Stomach (tissue), 9 donors: ENCODE measurements around the gene OSBPL9. TPM values are rescaled to one million over a fixed set of nuclear protein-coding genes. Genes with fewer than 3 reads are reported as not detected.

ENCODE experiments used
- DNase-seq, 2 donors: peaks; one replicate each; pipeline versions ENCODE4 v3.0.0 to v3.0.0-alpha.2; 2013 to 2019
- H3K27ac ChIP-seq, 5 donors: fragments of 200-600 bp in 4 of 5; sonication (generic) in 4 of 5; one replicate each; pipeline ENCODE4 v1.5.1; 2013 to 2019; ENCODE audit warnings: mild to moderate bottlenecking in 1 of 5, moderate library complexity in 1 of 5
- H3K27me3 ChIP-seq, 3 donors: fragments of 200-600 bp; sonication (generic); one replicate each; pipeline ENCODE4 v1.5.1; 2017 to 2019; ENCODE audit warnings: mixed run types in 1 of 3
- H3K36me3 ChIP-seq, 4 donors: fragments of 200-600 bp; sonication (generic); 1 replicate in 3 of 4; 2 replicates in 1 of 4; pipeline ENCODE4 v1.5.1; 2016 to 2019
- H3K4me1 ChIP-seq, 4 donors: fragments of 200-600 bp; sonication (generic); one replicate each; pipeline ENCODE4 v1.5.1; 2016 to 2019
- H3K4me3 ChIP-seq, 4 donors: fragments of 200-600 bp; sonication (generic) in 3 of 4; one replicate each; pipeline ENCODE4 v1.5.1; 2016 to 2019; ENCODE audit warnings: mild to moderate bottlenecking in 1 of 4
- H3K9me3 ChIP-seq, 4 donors: fragments of 200-600 bp; sonication (generic); one replicate each; pipeline ENCODE4 v1.5.1; 2016 to 2019
- EP300 ChIP-seq: sonication (generic); formaldehyde crosslinking; IDR thresholded peaks from one replicate; pipeline ENCODE4 v1.6.1; 2017; ENCODE audit warnings: antibody characterized with exemption
- POLR2A ChIP-seq, 4 donors: fragments of 450-650 bp; IDR thresholded peaks; one replicate each; pipeline ENCODE4 v1.6.1; 2016; ENCODE audit warnings: antibody characterized with exemption in 4 of 4, control low read depth in 2 of 4, mild to moderate bottlenecking in 1 of 4, moderate library complexity in 1 of 4
- POLR2AphosphoS5 ChIP-seq, 3 donors: sonication (generic); formaldehyde crosslinking; IDR thresholded peaks; one replicate each; pipeline ENCODE4 v1.6.1; 2016; ENCODE audit warnings: antibody characterized with exemption in 3 of 3
- WGBS, 5 donors: extraction: QIAGEN DNeasy Blood & Tissue Kit in 3 of 5; methylation state at CpG; one replicate each; pipeline versions ENCODE4 v1.1.5 to v1.1.7; 2013 to 2018; 5-methylcytosine and 5-hydroxymethylcytosine counted together
- intact Hi-C: fragments of 100-400 bp; cut with DNase I; formaldehyde crosslinking; loops from one replicate; pipeline ENCODE4 v1.15.1; 2023; ENCODE audit warnings: low total_unique reads
- polyA plus RNA-seq, 3 donors: library from polyadenylated mRNA; stranded (reverse); fragments of 200-250 nt; gene quantifications; one replicate each; pipeline ENCODE4 v1.2.3, GENCODE V29; 2013
- total RNA-seq, 5 donors: library from RNA; depleted of rRNA; stranded (reverse); fragments of >200 nt; gene quantifications; one replicate each; pipeline versions ENCODE4 v1.1.0 to v1.2.3, GENCODE V29; 2014 to 2016
- TF ChIP-seq, protein P1 (sequence below), 7 experiments: fragments of 450-650 bp in 4 of 7; fragments of 200-600 bp in 3 of 7; sonication (generic) in 3 of 7; IDR thresholded peaks; one replicate each; pipeline ENCODE4 v1.5.1; 2016 to 2019; ENCODE audit warnings: antibody characterized with exemption in 7 of 7, control low read depth in 2 of 7, mild to moderate bottlenecking in 1 of 7
- donor health status: healthy with polysubstance abuse.
- donor health status: Bipolar disorder and iron deficiency.
- donor health status: healthy.

OSBPL9 gene
- total and polyA plus RNA-seq, 8 donors, result 29.8 to 461 (median 109) TPM

DNA sequence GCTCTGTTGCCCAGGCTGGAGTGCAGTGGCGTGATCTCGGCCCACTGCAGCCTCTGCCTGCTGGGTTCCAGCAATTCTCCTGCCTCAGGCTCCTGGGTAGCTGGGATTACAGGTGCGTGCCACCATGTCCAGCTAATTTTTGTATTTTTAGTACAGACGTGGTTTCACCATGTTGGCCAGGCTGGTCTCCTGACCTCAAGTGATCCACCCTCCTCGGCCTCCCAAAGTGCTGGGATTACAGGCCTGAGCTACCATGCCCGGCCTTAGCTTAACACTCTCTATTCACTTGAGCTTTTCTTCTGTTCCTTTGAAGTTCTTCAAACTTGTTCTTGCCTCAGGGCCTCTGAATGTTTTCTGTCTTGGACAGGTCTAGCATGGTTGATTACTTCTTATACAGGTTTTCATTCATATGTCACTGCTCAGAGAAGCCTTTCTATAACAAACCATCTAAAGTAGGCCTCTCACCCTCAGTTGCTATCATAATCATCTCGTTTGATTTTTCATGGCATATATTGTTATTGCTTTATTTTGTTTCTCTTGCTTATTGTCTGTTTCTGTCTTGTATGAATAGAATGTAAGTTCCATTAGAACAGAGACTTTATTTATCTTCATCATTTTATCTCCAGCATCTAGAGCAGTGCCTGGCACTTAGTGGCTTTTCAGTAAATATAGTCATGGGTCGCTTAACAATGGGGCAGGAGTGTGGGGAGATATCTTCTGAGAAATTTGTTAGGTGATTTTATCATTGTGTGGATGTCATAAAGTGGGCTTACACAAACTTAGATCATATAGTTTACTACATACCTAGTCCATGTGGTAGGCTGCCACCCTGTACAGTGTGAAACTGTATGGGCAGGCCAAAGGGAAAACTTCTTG is 12.1 kb downstream of the OSBPL9 start:
- 86 to 93% (median 87%) methylated on average over 8 of the region's 8 CpGs for WGBS, 5 donors
- intact Hi-C loops, result no loop called here
- H3K27ac ChIP-seq, result no peak overlapping the region
- DNase-seq, result no peak
- H3K36me3 ChIP-seq, result no peaks in the 10 kb centered on the region
- TF ChIP-seq POLR2A (IDR thresholded peaks at IDR 0.05), result no peak
- TF ChIP-seq, protein P1, sequence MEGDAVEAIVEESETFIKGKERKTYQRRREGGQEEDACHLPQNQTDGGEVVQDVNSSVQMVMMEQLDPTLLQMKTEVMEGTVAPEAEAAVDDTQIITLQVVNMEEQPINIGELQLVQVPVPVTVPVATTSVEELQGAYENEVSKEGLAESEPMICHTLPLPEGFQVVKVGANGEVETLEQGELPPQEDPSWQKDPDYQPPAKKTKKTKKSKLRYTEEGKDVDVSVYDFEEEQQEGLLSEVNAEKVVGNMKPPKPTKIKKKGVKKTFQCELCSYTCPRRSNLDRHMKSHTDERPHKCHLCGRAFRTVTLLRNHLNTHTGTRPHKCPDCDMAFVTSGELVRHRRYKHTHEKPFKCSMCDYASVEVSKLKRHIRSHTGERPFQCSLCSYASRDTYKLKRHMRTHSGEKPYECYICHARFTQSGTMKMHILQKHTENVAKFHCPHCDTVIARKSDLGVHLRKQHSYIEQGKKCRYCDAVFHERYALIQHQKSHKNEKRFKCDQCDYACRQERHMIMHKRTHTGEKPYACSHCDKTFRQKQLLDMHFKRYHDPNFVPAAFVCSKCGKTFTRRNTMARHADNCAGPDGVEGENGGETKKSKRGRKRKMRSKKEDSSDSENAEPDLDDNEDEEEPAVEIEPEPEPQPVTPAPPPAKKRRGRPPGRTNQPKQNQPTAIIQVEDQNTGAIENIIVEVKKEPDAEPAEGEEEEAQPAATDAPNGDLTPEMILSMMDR (IDR thresholded peaks at IDR 0.05), result no peak
- TF ChIP-seq POLR2AphosphoS5 (IDR thresholded peaks at IDR 0.05), result no peak
- TF ChIP-seq EP300, result no peak
- H3K4me3 ChIP-seq, result no peak overlapping the region
- H3K4me1 ChIP-seq, result peaks cover 0 to 49% (median 14%) of the 10 kb centered on the region in 4 donors
- no peaks in the 10 kb centered on the region for H3K9me3 ChIP-seq
- H3K27me3 ChIP-seq, result no peaks in the 10 kb centered on the region

DNA sequence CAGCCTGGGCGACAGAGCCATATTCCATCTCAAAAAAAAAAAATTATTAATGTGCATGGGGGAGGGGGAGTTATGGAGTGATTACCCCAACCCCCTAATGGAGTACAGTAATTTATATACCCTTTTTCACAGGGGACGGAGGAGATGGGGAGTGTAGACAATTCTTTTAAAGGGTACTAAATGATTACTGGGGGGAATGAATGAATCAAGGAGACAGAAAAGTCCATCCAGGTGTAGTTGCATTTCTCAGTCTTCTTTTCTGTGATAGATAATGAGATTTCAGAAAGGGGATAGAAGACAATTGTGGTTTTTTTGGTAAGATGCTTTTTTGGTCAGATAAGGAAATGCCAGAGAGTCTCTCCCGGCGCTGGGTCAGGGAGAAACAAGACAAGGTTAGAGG is 13.0 kb downstream of the OSBPL9 start:
- H3K4me1 ChIP-seq, result peaks cover 0 to 47% (median 12%) of the 10 kb centered on the region in 4 donors
- H3K36me3 ChIP-seq, result no peaks in the 10 kb centered on the region
- H3K9me3 ChIP-seq, result no peaks in the 10 kb centered on the region
- H3K27me3 ChIP-seq, result no peaks in the 10 kb centered on the region
- H3K4me3 ChIP-seq, result no peak overlapping the region
- TF ChIP-seq, protein P1 (IDR thresholded peaks at IDR 0.05), result no peak
- TF ChIP-seq EP300, result no peak
- no peak for TF ChIP-seq POLR2AphosphoS5 (IDR thresholded peaks at IDR 0.05)
- no peak for TF ChIP-seq POLR2A (IDR thresholded peaks at IDR 0.05)
- no peak overlapping the region for H3K27ac ChIP-seq
- intact Hi-C loops, result no loop called here
- no peak for DNase-seq
- 82 to 96% (median 90%) methylated on average over 4 of the region's 4 CpGs for WGBS, 5 donors

DNA sequence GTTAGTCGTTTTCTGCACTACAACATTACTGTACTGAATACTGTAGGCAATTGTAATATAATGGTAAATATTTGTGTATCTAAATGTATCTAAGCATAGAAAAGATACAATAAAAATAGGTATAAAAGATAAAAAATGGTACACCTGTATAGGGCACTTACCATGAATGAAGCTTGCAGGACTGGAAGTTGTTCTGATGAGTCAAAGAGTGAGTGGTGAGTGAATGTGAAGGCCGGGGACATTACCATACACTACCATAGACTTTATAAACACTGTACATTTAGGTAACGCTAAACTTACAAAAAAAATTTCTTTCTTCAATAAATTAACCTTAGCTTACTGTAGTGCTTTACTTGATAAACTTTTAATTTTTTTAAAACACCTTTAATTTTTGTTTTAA is 13.5 kb downstream of the OSBPL9 start:
- peaks cover 0 to 47% (median 12%) of the 10 kb centered on the region in 4 donors for H3K4me1 ChIP-seq
- no peak for TF ChIP-seq POLR2AphosphoS5 (IDR thresholded peaks at IDR 0.05)
- no peak for TF ChIP-seq POLR2A (IDR thresholded peaks at IDR 0.05)
- no peak for TF ChIP-seq EP300
- TF ChIP-seq, protein P1 (IDR thresholded peaks at IDR 0.05), result no peak
- no peak overlapping the region for H3K27ac ChIP-seq
- WGBS, 5 donors, result 88 to 97% (median 92%) methylated on average over 3 of the region's 3 CpGs
- no peak overlapping the region for H3K4me3 ChIP-seq
- no peaks in the 10 kb centered on the region for H3K9me3 ChIP-seq
- intact Hi-C loops, result no loop called here
- no peaks in the 10 kb centered on the region for H3K27me3 ChIP-seq
- no peak for DNase-seq
- no peaks in the 10 kb centered on the region for H3K36me3 ChIP-seq

DNA sequence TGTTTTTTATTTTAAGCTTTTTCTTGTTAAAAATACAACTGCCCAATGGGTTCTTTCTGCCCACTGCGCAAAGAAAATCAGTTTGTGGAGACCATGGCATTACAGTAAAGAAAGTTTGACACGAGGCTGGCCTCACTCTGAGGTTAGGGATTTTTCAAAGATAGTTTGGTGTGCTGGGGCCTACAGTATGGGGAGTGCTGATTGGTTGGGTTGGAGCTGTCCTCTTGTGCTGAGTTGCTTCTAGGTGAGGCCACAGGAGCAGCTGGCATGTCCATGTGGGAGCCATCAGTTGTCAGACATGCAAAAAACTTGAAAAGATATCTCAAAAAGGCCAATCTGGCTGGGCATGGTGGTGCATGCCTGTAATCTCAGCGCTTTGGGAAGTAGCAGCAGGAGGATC is 14.0 kb downstream of the OSBPL9 start:
- WGBS, 5 donors, result 90 to 96% (median 95%) methylated on average over 3 of the region's 3 CpGs
- no peaks in the 10 kb centered on the region for H3K27me3 ChIP-seq
- H3K4me3 ChIP-seq, result no peak overlapping the region
- no peak for DNase-seq
- no peaks in the 10 kb centered on the region for H3K36me3 ChIP-seq
- intact Hi-C loops, result no loop called here
- H3K4me1 ChIP-seq, result peaks cover 0 to 44% (median 14%) of the 10 kb centered on the region in 4 donors
- no peak overlapping the region for H3K27ac ChIP-seq
- no peaks in the 10 kb centered on the region for H3K9me3 ChIP-seq
- TF ChIP-seq POLR2A (IDR thresholded peaks at IDR 0.05), result no peak
- TF ChIP-seq, protein P1 (IDR thresholded peaks at IDR 0.05), result no peak
- no peak for TF ChIP-seq POLR2AphosphoS5 (IDR thresholded peaks at IDR 0.05)
- TF ChIP-seq EP300, result no peak
